HepG2 (cell line): ENCODE data around the gene HLA-DQA1.

ENCODE experiments used
- ASH2L ChIP-seq: fragments of 300-600, 200-600 bp; sonication (generic); IDR thresholded peaks from 2 replicates; pipeline ENCODE4 v1.7.0; 2017; ENCODE audit warnings: low read depth, mild to moderate bottlenecking, moderate library complexity, mixed read lengths, low read length; ENCODE audit not compliant: insufficient read length
- BHLHE40 ChIP-seq: IDR thresholded peaks from 2 replicates; pipeline ENCODE4 v1.6.1; 2011; ENCODE audit warnings: low read length, improper control_type of control experiment
- CTCF ChIP-seq: sonication (generic); formaldehyde crosslinking; IDR thresholded peaks from 2 replicates; pipeline ENCODE4 v1.5.0; 2020; ENCODE audit warnings: mild to moderate bottlenecking, missing genetic modification reagents, moderate library complexity
- EZH2 ChIP-seq: conservative IDR thresholded peaks from 2 replicates; pipeline ENCODE4 v1.6.1; 2012; ENCODE audit warnings: mild to moderate bottlenecking, low read depth, low read length, moderate library complexity
- MXD1 ChIP-seq: sonication (generic); formaldehyde crosslinking; IDR thresholded peaks from 2 replicates; pipeline ENCODE4 v1.4.0; 2020; ENCODE audit warnings: mild to moderate bottlenecking, missing genetic modification reagents
- NFE2 ChIP-seq: sonication (generic); formaldehyde crosslinking; IDR thresholded peaks from 2 replicates; pipeline ENCODE4 v1.4.0; 2020; ENCODE audit warnings: missing genetic modification reagents
- PAX8 ChIP-seq: sonication (generic); formaldehyde crosslinking; IDR thresholded peaks from 2 replicates; pipeline ENCODE4 v1.8.0; 2022; ENCODE audit warnings: mild to moderate bottlenecking, missing genetic modification reagents, borderline replicate concordance
- POLR2A ChIP-seq, 2 experiments: IDR thresholded peaks; 2 replicates each; pipeline ENCODE4 v1.6.1; 2011; ENCODE audit warnings: low read depth in 2 of 2, low read length in 2 of 2, mild to moderate bottlenecking in 1 of 2, moderate library complexity in 1 of 2; ENCODE audit not compliant: insufficient read depth in 1 of 2
- PRDM10 ChIP-seq: sonication (generic); formaldehyde crosslinking; IDR thresholded peaks from 2 replicates; pipeline ENCODE4 v1.4.0; 2020; ENCODE audit warnings: low read depth, missing genetic modification reagents
- SRF ChIP-seq: IDR thresholded peaks from 2 replicates; pipeline ENCODE4 v1.6.1; 2011; ENCODE audit warnings: mild to moderate bottlenecking, low read depth, low read length, moderate library complexity
- ZBTB7B ChIP-seq: sonication (generic); formaldehyde crosslinking; IDR thresholded peaks from 2 replicates; pipeline ENCODE4 v1.4.0; 2020; ENCODE audit warnings: missing genetic modification reagents
- ZC3H4 ChIP-seq: sonication (generic); formaldehyde crosslinking; IDR thresholded peaks from 2 replicates; pipeline ENCODE4 v1.4.0; 2020; ENCODE audit warnings: missing genetic modification reagents, borderline replicate concordance
- ZNF691 ChIP-seq: sonication (generic); formaldehyde crosslinking; IDR thresholded peaks from 2 replicates; pipeline ENCODE4 v1.4.0; 2020; ENCODE audit warnings: missing genetic modification reagents, low read depth, mild to moderate bottlenecking, borderline replicate concordance

GRCh38 chr6:32685603-32686002 is 48.4 kb downstream of the HLA-DQA1 start:
- TF ChIP-seq POLR2A (IDR thresholded peaks at IDR 0.05; ENCODE audit: insufficient read depth in 1 of 2, low read depth in 2 of 2, low read length in 2 of 2) (no peak), PAX8 (no peak), NFE2 (CRISPR knock-in tag) (no peak), BHLHE40 (no peak), EZH2 (no peak), ZNF691 (CRISPR knock-in tag) (no peak), ASH2L (no peak), MXD1 (no peak), CTCF (CRISPR knock-in tag) (no peak), ZBTB7B (CRISPR knock-in tag) (no peak), SRF (no peak), ZC3H4 (CRISPR knock-in tag) (no peak), PRDM10 (no peak)
